ENCODE measurements around the gene TUG1. TPM values are rescaled to one million over a fixed set of nuclear protein-coding genes. Genes with fewer than 3 reads are reported as not detected.

TUG1 gene
- total RNA-seq, 1 donor from 2014 or later: 32.7 TPM

GRCh38 chr22:30989474-30989873 is 20.4 kb downstream of the TUG1 start:
- no peak for DNase-seq
- no peak for ATAC-seq
- intact Hi-C loops (cut with micrococcal nuclease): no loop called here

GRCh38 chr22:30990690-30991089 is 21.6 kb downstream of the TUG1 start:
- ATAC-seq (no peak), DNase-seq (no peak)
- intact Hi-C loops (cut with micrococcal nuclease): no loop called here

GRCh38 chr22:30992565-30992964 is 23.5 kb downstream of the TUG1 start:
- no peak for DNase-seq
- no peak for ATAC-seq
- intact Hi-C loops (cut with micrococcal nuclease): no loop called here

- ATAC-seq (no peak), DNase-seq (no peak)
- intact Hi-C loops (cut with micrococcal nuclease): no loop called here
These were observed 25.9 kb downstream of the TUG1 start for GRCh38 chr22:30994960-30995359.

- no peak for ATAC-seq
- DNase-seq: no peak
- intact Hi-C loops (cut with micrococcal nuclease): no loop called here
These were observed 27.4 kb downstream of the TUG1 start for GRCh38 chr22:30996462-30996861.

- DNase-seq (no peak), ATAC-seq (no peak)
- intact Hi-C loops (cut with micrococcal nuclease): no loop called here
These were observed 29.3 kb downstream of the TUG1 start for GRCh38 chr22:30998329-30998728.

GRCh38 chr22:31001124-31001770 is 32.2 kb downstream of the TUG1 start:
- intact Hi-C loops (cut with micrococcal nuclease): no loop called here
- DNase-seq: no peak

GRCh38 chr22:31005535-31005934 is 36.5 kb downstream of the TUG1 start:
- intact Hi-C loops (cut with micrococcal nuclease): no loop called here
- ATAC-seq (no peak), DNase-seq (no peak)

More at GRCh38 chr22:31001124-31001770, 32.2 kb downstream of the TUG1 start:
- ATAC-seq: no peak

GRCh38 chr22:31019191-31019930 is 50.3 kb downstream of the TUG1 start:
- no peak for DNase-seq
- ATAC-seq: no peak
- intact Hi-C loops (cut with micrococcal nuclease): no loop called here

- DNase-seq: no peak
- intact Hi-C loops (cut with micrococcal nuclease): no loop called here
- ATAC-seq: no peak
These were observed 51.3 kb downstream of the TUG1 start for GRCh38 chr22:31020334-31020733.

- intact Hi-C loops (cut with micrococcal nuclease): no loop called here
- no peak for DNase-seq
- ATAC-seq: no peak
These were observed 53.5 kb downstream of the TUG1 start for GRCh38 chr22:31022516-31022915.

Other genes with a start within 250 kb of the TUG1 start
- 18.8 TPM for gene MORC2, start 491 bp upstream of the TUG1 start, total RNA-seq
- gene SMTN, start 112.1 kb downstream of the TUG1 start, total RNA-seq: 278 TPM
- 32.9 TPM for gene SELENOM, start 138.3 kb downstream of the TUG1 start, total RNA-seq
- gene INPP5J, start 153.7 kb downstream of the TUG1 start, total RNA-seq: 15.7 TPM
- not detected for gene PLA2G3, start 171.2 kb downstream of the TUG1 start, total RNA-seq
- 21.4 TPM for gene RNF185, start 190.9 kb downstream of the TUG1 start, total RNA-seq
- gene LIMK2, start 243.0 kb downstream of the TUG1 start, total RNA-seq: 8.6 TPM